HEK293 (cell line): ENCODE data around the gene HOXD10.

Experiments used
- GLIS1 ChIP-seq: fragments of 450-650 bp; formaldehyde crosslinking; IDR thresholded peaks from 2 replicates; pipeline ENCODE4 v1.5.1; 2016; ENCODE audit warnings: missing biosample characterization, missing genetic modification characterization
- GLIS2 ChIP-seq: fragments of 450-650 bp; formaldehyde crosslinking; IDR thresholded peaks from 2 replicates; pipeline ENCODE4 v1.5.1; 2016; ENCODE audit warnings: missing biosample characterization, missing genetic modification characterization
- MYNN ChIP-seq: fragments of 450-650 bp; formaldehyde crosslinking; IDR thresholded peaks from 2 replicates; pipeline ENCODE4 v1.5.1; 2016; ENCODE audit warnings: missing biosample characterization, missing genetic modification characterization, borderline replicate concordance
- YY2 ChIP-seq: fragments of 450-650 bp; formaldehyde crosslinking; IDR thresholded peaks from 2 replicates; pipeline ENCODE4 v1.5.1; 2016; ENCODE audit warnings: missing biosample characterization, missing genetic modification characterization
- ZFP3 ChIP-seq: fragments of 450-650 bp; formaldehyde crosslinking; IDR thresholded peaks from 2 replicates; pipeline ENCODE4 v1.5.1; 2016; ENCODE audit warnings: low read depth, missing biosample characterization, missing genetic modification characterization
- ZNF121 ChIP-seq: fragments of 450-650 bp; formaldehyde crosslinking; IDR thresholded peaks from 2 replicates; pipeline ENCODE4 v1.5.1; 2016; ENCODE audit warnings: missing biosample characterization, missing genetic modification characterization
- ZNF155 ChIP-seq: fragments of 450-650 bp; formaldehyde crosslinking; IDR thresholded peaks from 2 replicates; pipeline ENCODE4 v1.5.1; 2016; ENCODE audit warnings: missing biosample characterization, missing genetic modification characterization
- ZNF184 ChIP-seq: fragments of 450-650 bp; IDR thresholded peaks from 2 replicates; pipeline ENCODE4 v1.5.1; 2018; ENCODE audit warnings: missing biosample characterization, mild to moderate bottlenecking, missing genetic modification characterization
- ZNF202 ChIP-seq: fragments of 450-650 bp; formaldehyde crosslinking; IDR thresholded peaks from 2 replicates; pipeline ENCODE4 v1.5.1; 2016; ENCODE audit warnings: missing biosample characterization, missing genetic modification characterization, borderline replicate concordance
- ZNF335 ChIP-seq: fragments of 450-650 bp; formaldehyde crosslinking; conservative IDR thresholded peaks from 2 replicates; pipeline ENCODE4 v1.5.1; 2016; ENCODE audit warnings: missing biosample characterization, missing genetic modification characterization
- ZNF416 ChIP-seq: fragments of 450-650 bp; formaldehyde crosslinking; IDR thresholded peaks from 2 replicates; pipeline ENCODE4 v1.5.1; 2016; ENCODE audit warnings: missing biosample characterization, missing genetic modification characterization
- ZNF433 ChIP-seq: fragments of 450-650 bp; formaldehyde crosslinking; IDR thresholded peaks from 2 replicates; pipeline ENCODE4 v1.5.1; 2016; ENCODE audit warnings: missing biosample characterization, missing genetic modification characterization, low read depth
- ZNF473 ChIP-seq: fragments of 450-650 bp; formaldehyde crosslinking; IDR thresholded peaks from 2 replicates; pipeline ENCODE4 v1.5.1; 2017; ENCODE audit warnings: missing biosample characterization, missing genetic modification characterization
- ZNF561 ChIP-seq: fragments of 450-650 bp; IDR thresholded peaks from 2 replicates; pipeline ENCODE4 v1.5.1; 2018; ENCODE audit warnings: missing biosample characterization, missing genetic modification characterization, borderline replicate concordance
- ZNF658 ChIP-seq: fragments of 450-650 bp; formaldehyde crosslinking; IDR thresholded peaks from 2 replicates; pipeline ENCODE4; 2016; ENCODE audit warnings: missing biosample characterization, missing genetic modification characterization
- ZNF76 ChIP-seq: fragments of 450-650 bp; formaldehyde crosslinking; IDR thresholded peaks from 2 replicates; pipeline ENCODE4; 2016; ENCODE audit warnings: low read depth, missing biosample characterization, missing genetic modification characterization, borderline replicate concordance
- TF ChIP-seq, protein P1 (sequence below): fragments of 450-650 bp; IDR thresholded peaks from 2 replicates; pipeline ENCODE4 v1.5.1; 2018; ENCODE audit warnings: missing biosample characterization, mild to moderate bottlenecking, missing genetic modification characterization
- TF ChIP-seq, protein P2 (sequence below): fragments of 450-650 bp; formaldehyde crosslinking; IDR thresholded peaks from 2 replicates; pipeline ENCODE4 v1.5.1; 2016; ENCODE audit warnings: missing biosample characterization, missing genetic modification characterization
- TF ChIP-seq, protein P3 (sequence below): fragments of 450-650 bp; formaldehyde crosslinking; IDR thresholded peaks from 2 replicates; pipeline ENCODE4 v1.5.1; 2016; ENCODE audit warnings: missing biosample characterization, missing genetic modification characterization, borderline replicate concordance
- TF ChIP-seq, protein P4 (sequence below): fragments of 450-650 bp; formaldehyde crosslinking; IDR thresholded peaks from 2 replicates; pipeline ENCODE4 v1.5.1; 2017; ENCODE audit warnings: missing biosample characterization, missing genetic modification characterization
- TF ChIP-seq, protein P5 (sequence below): fragments of 450-650 bp; formaldehyde crosslinking; conservative IDR thresholded peaks from 2 replicates; pipeline ENCODE4 v1.5.1; 2016; ENCODE audit warnings: low read depth, missing biosample characterization, missing genetic modification characterization
- TF ChIP-seq, protein P6 (sequence below): fragments of 450-650 bp; formaldehyde crosslinking; IDR thresholded peaks from 2 replicates; pipeline ENCODE4 v1.5.1; 2016; ENCODE audit warnings: missing biosample characterization, missing genetic modification characterization

HOXD10 gene

GRCh38 chr2:176156807-176157498, 40.4 kb downstream of the HOXD10 start, which contains the start of gene HOXD3 (continued):
- TF ChIP-seq ZNF561 (tag by site-specific recombination) (no peak), MYNN (tag by site-specific recombination) (no peak), ZNF76 (tag by site-specific recombination) (no peak), ZNF184 (no peak), ZFP3 (no peak), ZNF433 (tag by site-specific recombination) (no peak), YY2 (no peak), ZNF416 (tag by site-specific recombination) (no peak), ZNF155 (tag by site-specific recombination) (no peak), ZNF121 (tag by site-specific recombination) (no peak), ZNF658 (tag by site-specific recombination) (no peak), GLIS2 (tag by site-specific recombination) (0 out of 2 replicates have a peak, but pooled peaks have one; percentile 25), ZNF473 (no peak), GLIS1 (peak; percentile 65; the same call in 1 of the 2 replicates), ZNF202 (tag by site-specific recombination) (no peak), ZNF335 (tag by site-specific recombination) (peak; percentile 42)
- TF ChIP-seq, protein P1, sequence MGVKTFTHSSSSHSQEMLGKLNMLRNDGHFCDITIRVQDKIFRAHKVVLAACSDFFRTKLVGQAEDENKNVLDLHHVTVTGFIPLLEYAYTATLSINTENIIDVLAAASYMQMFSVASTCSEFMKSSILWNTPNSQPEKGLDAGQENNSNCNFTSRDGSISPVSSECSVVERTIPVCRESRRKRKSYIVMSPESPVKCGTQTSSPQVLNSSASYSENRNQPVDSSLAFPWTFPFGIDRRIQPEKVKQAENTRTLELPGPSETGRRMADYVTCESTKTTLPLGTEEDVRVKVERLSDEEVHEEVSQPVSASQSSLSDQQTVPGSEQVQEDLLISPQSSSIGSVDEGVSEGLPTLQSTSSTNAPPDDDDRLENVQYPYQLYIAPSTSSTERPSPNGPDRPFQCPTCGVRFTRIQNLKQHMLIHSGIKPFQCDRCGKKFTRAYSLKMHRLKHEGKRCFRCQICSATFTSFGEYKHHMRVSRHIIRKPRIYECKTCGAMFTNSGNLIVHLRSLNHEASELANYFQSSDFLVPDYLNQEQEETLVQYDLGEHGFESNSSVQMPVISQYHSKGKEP (tag by site-specific recombination), result no peak
- TF ChIP-seq, protein P2, sequence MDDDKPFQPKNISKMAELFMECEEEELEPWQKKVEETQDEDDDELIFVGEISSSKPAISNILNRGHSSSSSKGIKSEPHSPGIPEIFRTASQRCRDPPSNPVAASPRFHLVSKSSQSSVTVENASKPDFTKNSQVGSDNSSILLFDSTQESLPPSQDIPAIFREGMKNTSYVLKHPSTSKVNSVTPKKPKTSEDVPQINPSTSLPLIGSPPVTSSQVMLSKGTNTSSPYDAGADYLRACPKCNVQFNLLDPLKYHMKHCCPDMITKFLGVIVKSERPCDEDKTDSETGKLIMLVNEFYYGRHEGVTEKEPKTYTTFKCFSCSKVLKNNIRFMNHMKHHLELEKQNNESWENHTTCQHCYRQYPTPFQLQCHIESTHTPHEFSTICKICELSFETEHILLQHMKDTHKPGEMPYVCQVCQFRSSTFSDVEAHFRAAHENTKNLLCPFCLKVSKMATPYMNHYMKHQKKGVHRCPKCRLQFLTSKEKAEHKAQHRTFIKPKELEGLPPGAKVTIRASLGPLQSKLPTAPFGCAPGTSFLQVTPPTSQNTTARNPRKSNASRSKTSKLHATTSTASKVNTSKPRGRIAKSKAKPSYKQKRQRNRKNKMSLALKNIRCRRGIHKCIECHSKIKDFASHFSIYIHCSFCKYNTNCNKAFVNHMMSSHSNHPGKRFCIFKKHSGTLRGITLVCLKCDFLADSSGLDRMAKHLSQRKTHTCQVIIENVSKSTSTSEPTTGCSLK (tag by site-specific recombination), result no peak
- TF ChIP-seq, protein P3, sequence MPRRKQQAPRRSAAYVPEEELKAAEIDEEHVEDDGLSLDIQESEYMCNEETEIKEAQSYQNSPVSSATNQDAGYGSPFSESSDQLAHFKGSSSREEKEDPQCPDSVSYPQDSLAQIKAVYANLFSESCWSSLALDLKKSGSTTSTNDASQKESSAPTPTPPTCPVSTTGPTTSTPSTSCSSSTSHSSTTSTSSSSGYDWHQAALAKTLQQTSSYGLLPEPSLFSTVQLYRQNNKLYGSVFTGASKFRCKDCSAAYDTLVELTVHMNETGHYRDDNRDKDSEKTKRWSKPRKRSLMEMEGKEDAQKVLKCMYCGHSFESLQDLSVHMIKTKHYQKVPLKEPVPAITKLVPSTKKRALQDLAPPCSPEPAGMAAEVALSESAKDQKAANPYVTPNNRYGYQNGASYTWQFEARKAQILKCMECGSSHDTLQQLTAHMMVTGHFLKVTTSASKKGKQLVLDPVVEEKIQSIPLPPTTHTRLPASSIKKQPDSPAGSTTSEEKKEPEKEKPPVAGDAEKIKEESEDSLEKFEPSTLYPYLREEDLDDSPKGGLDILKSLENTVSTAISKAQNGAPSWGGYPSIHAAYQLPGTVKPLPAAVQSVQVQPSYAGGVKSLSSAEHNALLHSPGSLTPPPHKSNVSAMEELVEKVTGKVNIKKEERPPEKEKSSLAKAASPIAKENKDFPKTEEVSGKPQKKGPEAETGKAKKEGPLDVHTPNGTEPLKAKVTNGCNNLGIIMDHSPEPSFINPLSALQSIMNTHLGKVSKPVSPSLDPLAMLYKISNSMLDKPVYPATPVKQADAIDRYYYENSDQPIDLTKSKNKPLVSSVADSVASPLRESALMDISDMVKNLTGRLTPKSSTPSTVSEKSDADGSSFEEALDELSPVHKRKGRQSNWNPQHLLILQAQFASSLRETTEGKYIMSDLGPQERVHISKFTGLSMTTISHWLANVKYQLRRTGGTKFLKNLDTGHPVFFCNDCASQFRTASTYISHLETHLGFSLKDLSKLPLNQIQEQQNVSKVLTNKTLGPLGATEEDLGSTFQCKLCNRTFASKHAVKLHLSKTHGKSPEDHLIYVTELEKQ (tag by site-specific recombination), result no peak
- TF ChIP-seq, protein P4, sequence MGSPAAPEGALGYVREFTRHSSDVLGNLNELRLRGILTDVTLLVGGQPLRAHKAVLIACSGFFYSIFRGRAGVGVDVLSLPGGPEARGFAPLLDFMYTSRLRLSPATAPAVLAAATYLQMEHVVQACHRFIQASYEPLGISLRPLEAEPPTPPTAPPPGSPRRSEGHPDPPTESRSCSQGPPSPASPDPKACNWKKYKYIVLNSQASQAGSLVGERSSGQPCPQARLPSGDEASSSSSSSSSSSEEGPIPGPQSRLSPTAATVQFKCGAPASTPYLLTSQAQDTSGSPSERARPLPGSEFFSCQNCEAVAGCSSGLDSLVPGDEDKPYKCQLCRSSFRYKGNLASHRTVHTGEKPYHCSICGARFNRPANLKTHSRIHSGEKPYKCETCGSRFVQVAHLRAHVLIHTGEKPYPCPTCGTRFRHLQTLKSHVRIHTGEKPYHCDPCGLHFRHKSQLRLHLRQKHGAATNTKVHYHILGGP, result no peak
- TF ChIP-seq, protein P5, sequence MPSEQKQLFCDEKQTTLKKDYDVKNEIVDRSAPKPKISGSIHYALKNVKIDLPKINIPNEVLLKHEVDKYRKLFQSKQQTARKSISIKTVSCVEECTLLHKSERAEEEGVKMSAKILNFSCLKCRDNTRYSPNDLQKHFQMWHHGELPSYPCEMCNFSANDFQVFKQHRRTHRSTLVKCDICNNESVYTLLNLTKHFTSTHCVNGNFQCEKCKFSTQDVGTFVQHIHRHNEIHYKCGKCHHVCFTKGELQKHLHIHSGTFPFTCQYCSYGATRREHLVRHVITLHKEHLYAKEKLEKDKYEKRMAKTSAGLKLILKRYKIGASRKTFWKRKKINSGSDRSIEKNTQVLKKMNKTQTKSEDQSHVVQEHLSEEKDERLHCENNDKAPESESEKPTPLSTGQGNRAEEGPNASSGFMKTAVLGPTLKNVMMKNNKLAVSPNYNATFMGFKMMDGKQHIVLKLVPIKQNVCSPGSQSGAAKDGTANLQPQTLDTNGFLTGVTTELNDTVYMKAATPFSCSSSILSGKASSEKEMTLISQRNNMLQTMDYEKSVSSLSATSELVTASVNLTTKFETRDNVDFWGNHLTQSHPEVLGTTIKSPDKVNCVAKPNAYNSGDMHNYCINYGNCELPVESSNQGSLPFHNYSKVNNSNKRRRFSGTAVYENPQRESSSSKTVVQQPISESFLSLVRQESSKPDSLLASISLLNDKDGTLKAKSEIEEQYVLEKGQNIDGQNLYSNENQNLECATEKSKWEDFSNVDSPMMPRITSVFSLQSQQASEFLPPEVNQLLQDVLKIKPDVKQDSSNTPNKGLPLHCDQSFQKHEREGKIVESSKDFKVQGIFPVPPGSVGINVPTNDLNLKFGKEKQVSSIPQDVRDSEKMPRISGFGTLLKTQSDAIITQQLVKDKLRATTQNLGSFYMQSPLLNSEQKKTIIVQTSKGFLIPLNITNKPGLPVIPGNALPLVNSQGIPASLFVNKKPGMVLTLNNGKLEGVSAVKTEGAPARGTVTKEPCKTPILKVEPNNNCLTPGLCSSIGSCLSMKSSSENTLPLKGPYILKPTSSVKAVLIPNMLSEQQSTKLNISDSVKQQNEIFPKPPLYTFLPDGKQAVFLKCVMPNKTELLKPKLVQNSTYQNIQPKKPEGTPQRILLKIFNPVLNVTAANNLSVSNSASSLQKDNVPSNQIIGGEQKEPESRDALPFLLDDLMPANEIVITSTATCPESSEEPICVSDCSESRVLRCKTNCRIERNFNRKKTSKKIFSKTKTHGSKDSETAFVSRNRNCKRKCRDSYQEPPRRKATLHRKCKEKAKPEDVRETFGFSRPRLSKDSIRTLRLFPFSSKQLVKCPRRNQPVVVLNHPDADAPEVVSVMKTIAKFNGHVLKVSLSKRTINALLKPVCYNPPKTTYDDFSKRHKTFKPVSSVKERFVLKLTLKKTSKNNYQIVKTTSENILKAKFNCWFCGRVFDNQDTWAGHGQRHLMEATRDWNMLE (tag by site-specific recombination), result no peak
- TF ChIP-seq, protein P6, sequence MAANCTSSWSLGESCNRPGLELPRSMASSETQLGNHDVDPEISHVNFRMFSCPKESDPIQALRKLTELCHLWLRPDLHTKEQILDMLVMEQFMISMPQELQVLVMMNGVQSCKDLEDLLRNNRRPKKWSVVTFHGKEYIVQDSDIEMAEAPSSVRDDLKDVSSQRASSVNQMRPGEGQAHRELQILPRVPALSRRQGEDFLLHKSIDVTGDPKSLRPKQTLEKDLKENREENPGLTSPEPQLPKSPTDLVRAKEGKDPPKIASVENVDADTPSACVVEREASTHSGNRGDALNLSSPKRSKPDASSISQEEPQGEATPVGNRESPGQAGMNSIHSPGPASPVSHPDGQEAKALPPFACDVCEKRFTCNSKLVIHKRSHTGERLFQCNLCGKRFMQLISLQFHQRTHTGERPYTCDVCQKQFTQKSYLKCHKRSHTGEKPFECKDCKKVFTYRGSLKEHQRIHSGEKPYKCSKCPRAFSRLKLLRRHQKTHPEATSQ (tag by site-specific recombination), result no peak
